ENCODE data around the gene KCNJ12. TPM values are rescaled to one million over a fixed set of nuclear protein-coding genes. Genes with fewer than 3 reads are reported as not detected.

The KCNJ12 gene
- total RNA-seq, 1 donor from 2014 or later, result 2.2 TPM

- peaks cover 21% of the 10 kb centered on the region for H3K4me1 ChIP-seq
- no peak overlapping the region for H3K27ac ChIP-seq
- intact Hi-C loops (cut with DNase I), result no loop called here
- H3K9me3 ChIP-seq, result no peaks in the 10 kb centered on the region
- DNase-seq (ENCODE audit: extremely low spot score in 2 of 2), result no peak
- no peaks in the 10 kb centered on the region for H3K27me3 ChIP-seq
- H3K36me3 ChIP-seq, result no peaks in the 10 kb centered on the region
- TF ChIP-seq CTCF (IDR thresholded peaks at IDR 0.05), result no peak
- no peak for TF ChIP-seq POLR2A (IDR thresholded peaks at IDR 0.05)
- TF ChIP-seq POLR2AphosphoS5 (IDR thresholded peaks at IDR 0.05; ENCODE audit: insufficient read depth in 1 of 2, low read depth in 1 of 2), result no peak
- H3K4me3 ChIP-seq, result no peak overlapping the region
These were observed 5.0 kb downstream of the KCNJ12 start for GRCh38 chr17:21381076-21381706.

DNA sequence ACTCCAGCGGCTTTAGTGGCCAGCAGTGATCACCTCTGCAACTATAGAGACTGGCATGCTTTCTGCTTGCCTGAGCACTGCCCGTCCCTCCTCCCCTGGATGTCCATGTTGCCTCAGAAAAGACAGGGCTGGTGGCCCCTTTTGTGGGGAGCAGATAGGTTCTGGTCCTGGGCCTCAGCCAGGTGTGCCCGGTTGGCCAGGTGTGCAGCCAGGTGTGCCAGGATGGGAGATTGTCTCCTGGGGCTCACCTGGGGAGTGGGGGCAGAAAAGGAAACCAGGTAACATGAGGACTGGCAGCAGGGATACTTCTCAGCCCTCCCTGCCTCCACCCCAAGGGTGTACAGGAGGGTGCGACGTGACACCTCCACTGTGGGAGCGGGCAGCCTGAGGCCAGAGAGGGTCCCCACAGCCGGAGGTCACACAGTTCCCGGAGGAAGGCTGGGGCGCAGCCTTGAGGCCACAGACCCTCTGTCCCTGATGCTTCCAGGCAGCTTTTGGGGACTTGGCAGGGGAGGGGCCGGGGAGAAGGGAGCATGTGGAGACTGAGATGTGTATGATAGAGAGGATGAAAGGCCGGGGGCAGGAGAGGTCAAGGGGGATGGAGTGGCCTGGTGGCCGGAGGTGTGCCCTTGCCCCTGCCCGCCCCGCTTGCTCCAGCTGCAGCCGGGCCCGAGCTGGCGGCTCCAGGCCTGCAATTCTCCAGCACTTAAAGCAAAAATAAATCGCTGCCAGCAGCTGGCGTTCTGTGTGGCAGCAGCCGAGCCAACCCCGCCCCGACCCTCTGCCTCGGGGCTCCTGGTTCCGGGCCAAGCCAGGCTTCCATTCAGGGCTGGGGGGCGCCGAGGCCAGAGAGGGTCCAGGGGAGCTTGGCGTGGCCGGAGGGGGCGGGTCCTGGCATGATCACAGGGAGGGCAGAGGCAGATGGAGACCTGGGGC, 6.7 kb downstream of the KCNJ12 start:
- DNase-seq (ENCODE audit: extremely low spot score in 2 of 2), result no peak
- TF ChIP-seq CTCF (IDR thresholded peaks at IDR 0.05) (no peak), POLR2AphosphoS5 (IDR thresholded peaks at IDR 0.05; ENCODE audit: insufficient read depth in 1 of 2, low read depth in 1 of 2) (no peak), POLR2A (IDR thresholded peaks at IDR 0.05) (no peak)
- H3K4me1 ChIP-seq, result peaks cover 10% of the 10 kb centered on the region
- no peak overlapping the region for H3K27ac ChIP-seq
- intact Hi-C loops (cut with DNase I), result no loop called here
- H3K9me3 ChIP-seq, result no peaks in the 10 kb centered on the region
- no peak overlapping the region for H3K4me3 ChIP-seq
- no peaks in the 10 kb centered on the region for H3K27me3 ChIP-seq
- H3K36me3 ChIP-seq, result no peaks in the 10 kb centered on the region

DNA sequence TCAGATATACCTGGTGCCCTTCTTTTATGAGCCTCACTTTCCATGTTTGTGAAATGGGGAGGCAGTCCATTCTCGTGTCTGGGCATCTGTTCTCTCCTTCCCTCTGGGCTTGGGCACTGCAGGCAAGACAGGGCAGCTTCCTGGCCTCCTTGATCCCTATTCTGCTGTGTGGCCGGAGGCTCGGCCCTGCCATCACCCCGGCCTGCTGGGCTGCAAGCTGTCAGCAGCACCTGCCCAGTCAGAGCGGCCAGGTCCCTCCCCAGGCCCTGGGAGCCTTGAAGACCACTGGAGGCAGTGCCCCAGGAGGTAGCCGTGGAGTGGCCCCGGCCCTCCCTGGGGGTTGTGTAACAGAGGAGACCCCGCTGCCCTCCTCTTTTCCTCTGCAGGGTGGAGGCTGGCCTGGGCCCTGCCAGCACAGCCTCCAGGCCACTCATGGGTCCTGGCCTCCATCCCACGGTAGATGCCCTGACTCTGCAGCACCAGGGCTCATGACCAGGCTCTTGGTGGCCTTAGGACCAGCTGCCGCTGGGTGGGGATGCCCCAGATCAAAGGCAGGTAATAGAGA, 9.2 kb downstream of the KCNJ12 start:
- Histone ChIP-seq H3K9me3 (no peaks in the 10 kb centered on the region), H3K4me3 (no peak overlapping the region), H3K4me1 (no peaks in the 10 kb centered on the region), H3K27me3 (no peaks in the 10 kb centered on the region), H3K27ac (no peak overlapping the region), H3K36me3 (no peaks in the 10 kb centered on the region)
- intact Hi-C loops (cut with DNase I), result no loop called here
- TF ChIP-seq POLR2AphosphoS5 (IDR thresholded peaks at IDR 0.05; ENCODE audit: insufficient read depth in 1 of 2, low read depth in 1 of 2) (no peak), POLR2A (IDR thresholded peaks at IDR 0.05) (no peak), CTCF (IDR thresholded peaks at IDR 0.05) (no peak)
- DNase-seq (ENCODE audit: extremely low spot score in 2 of 2), result no peak

DNA sequence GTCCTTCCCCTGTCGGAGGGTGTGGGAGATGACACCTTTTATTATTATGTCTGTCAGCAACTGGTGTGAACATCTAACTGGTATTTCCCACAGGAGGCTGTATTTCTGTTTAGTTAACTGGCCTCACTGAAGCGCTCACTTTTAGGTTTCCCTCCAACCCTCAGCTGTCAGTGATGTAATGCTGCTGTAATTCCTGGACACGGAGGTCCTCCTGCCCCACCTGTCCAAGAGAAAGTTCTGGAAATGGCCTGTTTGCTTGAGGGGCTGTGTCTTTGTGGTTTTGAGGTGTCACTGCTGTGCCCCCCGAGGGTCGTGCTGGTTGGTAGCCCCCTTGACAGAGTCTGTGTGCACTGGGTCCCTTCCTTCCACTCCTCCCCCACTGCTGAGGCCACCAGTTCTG, 11.5 kb downstream of the KCNJ12 start:
- no peak overlapping the region for H3K4me3 ChIP-seq
- H3K36me3 ChIP-seq, result no peaks in the 10 kb centered on the region
- intact Hi-C loops (cut with DNase I), result no loop called here
- no peaks in the 10 kb centered on the region for H3K9me3 ChIP-seq
- H3K27me3 ChIP-seq, result no peaks in the 10 kb centered on the region
- no peaks in the 10 kb centered on the region for H3K4me1 ChIP-seq
- TF ChIP-seq CTCF (IDR thresholded peaks at IDR 0.05) (no peak), POLR2AphosphoS5 (IDR thresholded peaks at IDR 0.05; ENCODE audit: insufficient read depth in 1 of 2, low read depth in 1 of 2) (no peak), POLR2A (IDR thresholded peaks at IDR 0.05) (no peak)
- no peak for DNase-seq (ENCODE audit: extremely low spot score in 2 of 2)
- H3K27ac ChIP-seq, result no peak overlapping the region
